Spleen (tissue), 11 donors: ENCODE measurements around the gene CASP10. TPM values are rescaled to one million over a fixed set of nuclear protein-coding genes. Genes with fewer than 3 reads are reported as not detected.

ENCODE experiments used
- DNase-seq: peaks from one replicate; pipeline ENCODE4 v3.0.0-alpha.2; 2020
- H3K27ac ChIP-seq, 8 donors: fragments of 200-600 bp; sonication (generic) in 7 of 8; 1 replicate in 4 of 8; 2 replicates in 4 of 8; pipeline versions ENCODE4 v1.5.0 to v1.8.0; 2016 to 2021; ENCODE audit warnings: inconsistent platforms in 4 of 8, mild to moderate bottlenecking in 4 of 8, moderate library complexity in 1 of 8
- H3K27me3 ChIP-seq, 7 donors: fragments of 200-600 bp; sonication (generic) in 6 of 7; replicated peaks in 1 of 7; 1 replicate in 4 of 7; 2 replicates in 3 of 7; pipeline versions ENCODE4 v1.5.0 to v1.8.0; 2016 to 2021; ENCODE audit warnings: inconsistent platforms in 3 of 7, mild to moderate bottlenecking in 1 of 7
- H3K36me3 ChIP-seq, 6 donors: fragments of 200-600 bp; sonication (generic) in 5 of 6; 1 replicate in 4 of 6; 2 replicates in 2 of 6; pipeline versions ENCODE4 v1.5.0 to v1.8.0; 2016 to 2021; ENCODE audit warnings: inconsistent platforms in 2 of 6
- H3K4me1 ChIP-seq, 6 donors: fragments of 200-600 bp; sonication (generic) in 5 of 6; 1 replicate in 3 of 6; 2 replicates in 3 of 6; pipeline versions ENCODE4 v1.5.0 to v1.8.0; 2016 to 2021; ENCODE audit warnings: inconsistent platforms in 3 of 6
- H3K4me3 ChIP-seq, 8 donors: fragments of 200-600 bp; sonication (generic) in 7 of 8; 1 replicate in 4 of 8; 2 replicates in 4 of 8; pipeline versions ENCODE4 v1.5.0 to v1.8.0; 2016 to 2021; ENCODE audit warnings: inconsistent platforms in 4 of 8, mild to moderate bottlenecking in 4 of 8, moderate library complexity in 2 of 8
- H3K9me3 ChIP-seq, 8 donors: fragments of 200-600 bp; sonication (generic) in 7 of 8; 1 replicate in 4 of 8; 2 replicates in 4 of 8; pipeline versions ENCODE4 v1.5.0 to v1.8.0; 2016 to 2021; ENCODE audit warnings: inconsistent platforms in 4 of 8
- CTCF ChIP-seq, 11 experiments: fragments of 200-600 bp in 7 of 11; fragments of 450-650 bp in 4 of 11; sonication (generic) in 4 of 11; IDR thresholded peaks in 8 of 11; conservative IDR thresholded peaks in 3 of 11; 1 replicate in 7 of 11; 2 replicates in 4 of 11; pipeline versions ENCODE4 v1.4.0 to v1.8.0; 2016 to 2021; ENCODE audit warnings: antibody characterized with exemption in 11 of 11, inconsistent platforms in 4 of 11, mild to moderate bottlenecking in 1 of 11
- POLR2A ChIP-seq, 3 donors: fragments of 450-650 bp; IDR thresholded peaks; one replicate each; pipeline ENCODE4 v1.5.1; 2017; ENCODE audit warnings: antibody characterized with exemption in 3 of 3, mild to moderate bottlenecking in 1 of 3
- POLR2AphosphoS5 ChIP-seq, 3 donors: sonication (generic); formaldehyde crosslinking; IDR thresholded peaks; one replicate each; pipeline ENCODE4 v1.5.1; 2017; ENCODE audit warnings: antibody characterized with exemption in 3 of 3
- WGBS, 5 donors: extraction: QIAGEN DNeasy Blood & Tissue Kit in 3 of 5; methylation state at CpG; one replicate each; pipeline versions ENCODE4 v1.1.5 to v1.1.7; 2013 to 2018; 5-methylcytosine and 5-hydroxymethylcytosine counted together
- intact Hi-C: fragments of 100-400 bp; cut with DNase I; formaldehyde crosslinking; loops from one replicate; pipeline ENCODE4 v1.15.0; 2023; ENCODE audit warnings: low total_unique reads
- polyA plus RNA-seq, 3 donors: library from polyadenylated mRNA; stranded (reverse); fragments of 200-250 nt; gene quantifications; one replicate each; pipeline ENCODE4 v1.2.1, GENCODE V29; 2013
- total RNA-seq, 7 donors: library from RNA; depleted of rRNA in 3 of 7; stranded (reverse); fragments of >200 nt in 3 of 7; fragmentation: NEBNext Ultra II Directional in 4 of 7; extraction: Animal tissue kit (Norgen Biotek cat#: 25700) in 4 of 7; gene quantifications; one replicate each; pipeline versions ENCODE4 v1.1.0 to v1.2.1, GENCODE V29; 2016 to 2021
- donor health status: healthy with polysubstance abuse.
- donor health status: DM: no; HTN: no; CAD: no; lungs with moderate emphysema.
- donor health status: DM: no; HTN: no; CAD: no.
- donor health status: Bipolar disorder and iron deficiency.
- donor health status: healthy.
- donor health status: DM: no; HTN: no; CAD: no.
- donor health status: DM: yes; HTN: yes; CAD: no.

Gene CASP10
- total and polyA plus RNA-seq, 10 donors: 5.6 to 75.6 (median 54.6) TPM

- no peak for TF ChIP-seq POLR2AphosphoS5 (IDR thresholded peaks at IDR 0.05)
- TF ChIP-seq POLR2A (IDR thresholded peaks at IDR 0.05): no peak
- TF ChIP-seq CTCF (IDR thresholded peaks at IDR 0.05 in 8 of 11, conservative IDR thresholded peaks at IDR 0.05 in 3 of 11): no peak
These were observed 29.7 kb upstream of the CASP10 start for GRCh38 chr2:201152999-201153815.

GRCh38 chr2:201154615-201155399, 28.1 kb upstream of the CASP10 start:
- Histone ChIP-seq H3K4me3 (no peak overlapping the region), H3K27ac (peak overlapping the region; percentile 44 to 89 (median 80)), H3K27me3 (no peaks in the 10 kb centered on the region), H3K9me3 (no peaks in the 10 kb centered on the region), H3K36me3 (peaks cover 0 to 99% (median 78%) of the 10 kb centered on the region in 6 donors), H3K4me1 (peaks cover 48 to 100% (median 91%) of the 10 kb centered on the region in 6 donors)
- DNase-seq: no peak
- intact Hi-C loops: no loop called here
- 67 to 79% (median 76%) methylated on average over 9 of the region's 9 CpGs for WGBS, 5 donors
- no peak for TF ChIP-seq POLR2A (IDR thresholded peaks at IDR 0.05)
- TF ChIP-seq POLR2AphosphoS5 (IDR thresholded peaks at IDR 0.05): peak in 1 of 3 donors; percentile 6
- no peak for TF ChIP-seq CTCF (IDR thresholded peaks at IDR 0.05 in 8 of 11, conservative IDR thresholded peaks at IDR 0.05 in 3 of 11)

More at GRCh38 chr2:201152999-201153815, 29.7 kb upstream of the CASP10 start:
- no peaks in the 10 kb centered on the region for H3K27me3 ChIP-seq
- intact Hi-C loops: no loop called here
- WGBS, 5 donors: 78 to 94% (median 88%) methylated on average over 6 of the region's 6 CpGs
- H3K4me3 ChIP-seq: no peak overlapping the region
- H3K36me3 ChIP-seq: peaks cover 0 to 99% (median 75%) of the 10 kb centered on the region in 6 donors
- H3K9me3 ChIP-seq: no peaks in the 10 kb centered on the region
- H3K4me1 ChIP-seq: peaks cover 49 to 100% (median 86%) of the 10 kb centered on the region in 6 donors
- no peak for DNase-seq
- H3K27ac ChIP-seq: peak overlapping the region; percentile 69 to 89 (median 85)

- Histone ChIP-seq H3K27me3 (no peaks in the 10 kb centered on the region), H3K27ac (peak overlapping the region; percentile 44 to 89 (median 80)), H3K4me1 (peaks cover 40 to 97% (median 80%) of the 10 kb centered on the region in 6 donors), H3K9me3 (no peaks in the 10 kb centered on the region), H3K4me3 (no peak overlapping the region), H3K36me3 (peaks cover 2 to 99% (median 79%) of the 10 kb centered on the region in 6 donors)
- no peak for DNase-seq
- intact Hi-C loops: loop anchor here (2.0 kb wide), 1 partner anchor 37 kb away; no protein-coding TSS in a partner anchor
- WGBS, 5 donors: 59 to 68% (median 64%) methylated on average over 6 of the region's 6 CpGs
- TF ChIP-seq CTCF (IDR thresholded peaks at IDR 0.05 in 8 of 11, conservative IDR thresholded peaks at IDR 0.05 in 3 of 11) (no peak), POLR2A (IDR thresholded peaks at IDR 0.05) (no peak), POLR2AphosphoS5 (IDR thresholded peaks at IDR 0.05) (no peak)
These were observed 26.9 kb upstream of the CASP10 start for GRCh38 chr2:201156036-201156435.
